Endothelial cell of umbilical vein (primary cell): Measurements from ENCODE around the gene STK24.

Source experiments
- POLR2A ChIP-seq: IDR thresholded peaks from 2 replicates; pipeline ENCODE4 v1.6.1; 2012; ENCODE audit warnings: low read depth, mild to moderate bottlenecking, control low read depth, low read length
- TF ChIP-seq, protein P1 (sequence below), 2 donors: IDR thresholded peaks; 1 replicate in 1 of 2; 2 replicates in 1 of 2; pipeline ENCODE4 v1.5.1; 2011; ENCODE audit warnings: low read length in 2 of 2, mild to moderate bottlenecking in 2 of 2, moderate library complexity in 2 of 2, control low read depth in 1 of 2, inconsistent platforms in 1 of 2, low read depth in 1 of 2; ENCODE audit not compliant: insufficient read depth in 1 of 2; ENCODE audit errors: extremely low read depth in 1 of 2

DNA sequence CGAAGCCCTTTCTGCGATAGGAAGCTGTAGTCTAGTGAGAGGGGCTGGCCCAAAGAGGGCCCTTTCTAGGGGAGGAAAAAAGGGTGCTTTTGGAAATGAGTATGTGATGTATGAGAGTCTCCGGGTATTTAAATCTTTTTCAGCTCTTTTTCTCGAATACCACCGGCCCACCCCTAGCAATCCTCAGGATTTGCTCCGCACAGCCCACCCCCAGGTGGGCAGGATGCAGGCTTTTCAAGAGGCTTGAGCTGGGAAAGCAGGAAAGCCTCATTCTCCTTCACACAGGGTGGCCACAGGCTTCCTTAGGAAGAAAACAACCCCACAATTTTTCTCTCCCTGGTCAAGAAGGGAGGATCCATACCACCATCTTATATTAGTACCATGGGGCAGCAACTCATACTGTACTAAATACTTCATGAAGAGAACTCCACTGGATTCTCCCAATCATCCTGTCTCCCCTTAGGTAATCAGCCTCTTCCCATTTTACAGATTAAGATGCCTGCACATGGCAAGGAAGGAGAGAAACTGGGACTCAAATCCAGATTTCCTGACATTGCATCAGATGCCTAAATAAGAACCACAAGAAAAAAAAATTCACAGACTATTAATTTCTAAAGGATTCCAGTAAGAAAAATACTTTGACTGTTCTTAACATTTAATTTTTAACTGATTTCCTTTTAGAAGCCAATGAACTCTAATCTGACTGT lies 84.4 kb downstream of the STK24 start:
- TF ChIP-seq, protein P1, sequence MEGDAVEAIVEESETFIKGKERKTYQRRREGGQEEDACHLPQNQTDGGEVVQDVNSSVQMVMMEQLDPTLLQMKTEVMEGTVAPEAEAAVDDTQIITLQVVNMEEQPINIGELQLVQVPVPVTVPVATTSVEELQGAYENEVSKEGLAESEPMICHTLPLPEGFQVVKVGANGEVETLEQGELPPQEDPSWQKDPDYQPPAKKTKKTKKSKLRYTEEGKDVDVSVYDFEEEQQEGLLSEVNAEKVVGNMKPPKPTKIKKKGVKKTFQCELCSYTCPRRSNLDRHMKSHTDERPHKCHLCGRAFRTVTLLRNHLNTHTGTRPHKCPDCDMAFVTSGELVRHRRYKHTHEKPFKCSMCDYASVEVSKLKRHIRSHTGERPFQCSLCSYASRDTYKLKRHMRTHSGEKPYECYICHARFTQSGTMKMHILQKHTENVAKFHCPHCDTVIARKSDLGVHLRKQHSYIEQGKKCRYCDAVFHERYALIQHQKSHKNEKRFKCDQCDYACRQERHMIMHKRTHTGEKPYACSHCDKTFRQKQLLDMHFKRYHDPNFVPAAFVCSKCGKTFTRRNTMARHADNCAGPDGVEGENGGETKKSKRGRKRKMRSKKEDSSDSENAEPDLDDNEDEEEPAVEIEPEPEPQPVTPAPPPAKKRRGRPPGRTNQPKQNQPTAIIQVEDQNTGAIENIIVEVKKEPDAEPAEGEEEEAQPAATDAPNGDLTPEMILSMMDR (IDR thresholded peaks at IDR 0.05; ENCODE audit: extremely low read depth in 1 of 2, insufficient read depth in 1 of 2, low read depth in 1 of 2, low read length in 2 of 2): no peak
- no peak for TF ChIP-seq POLR2A
